Keratinocyte (primary cell): Measurements from ENCODE around the gene HHIPL2.
"Not testable (repeated sequence)": the region's sequence is repeated elsewhere in the genome, so short reads cannot be mapped to it uniquely, and the experiment has no call there.

ENCODE experiments used
- EZH2 ChIP-seq: IDR thresholded peaks from one replicate; pipeline ENCODE4 v1.6.1; 2012; ENCODE audit warnings: inconsistent platforms, mild to moderate bottlenecking, low read length, moderate library complexity
- TF ChIP-seq, protein P1 (sequence below), 3 experiments: IDR thresholded peaks in 1 of 3; conservative IDR thresholded peaks in 1 of 3; optimal IDR thresholded peaks in 1 of 3; 2 replicates in 2 of 3; 3 replicates in 1 of 3; pipeline versions ENCODE3 to v1.5.1; 2011; ENCODE audit warnings: low read length in 3 of 3, mild to moderate bottlenecking in 3 of 3, moderate library complexity in 2 of 3, control low read depth in 1 of 3, inconsistent platforms in 1 of 3; ENCODE audit not compliant: insufficient read depth in 2 of 3; ENCODE audit errors: extremely low read depth in 1 of 3

- not testable (repeated sequence) for TF ChIP-seq EZH2
- TF ChIP-seq, protein P1, sequence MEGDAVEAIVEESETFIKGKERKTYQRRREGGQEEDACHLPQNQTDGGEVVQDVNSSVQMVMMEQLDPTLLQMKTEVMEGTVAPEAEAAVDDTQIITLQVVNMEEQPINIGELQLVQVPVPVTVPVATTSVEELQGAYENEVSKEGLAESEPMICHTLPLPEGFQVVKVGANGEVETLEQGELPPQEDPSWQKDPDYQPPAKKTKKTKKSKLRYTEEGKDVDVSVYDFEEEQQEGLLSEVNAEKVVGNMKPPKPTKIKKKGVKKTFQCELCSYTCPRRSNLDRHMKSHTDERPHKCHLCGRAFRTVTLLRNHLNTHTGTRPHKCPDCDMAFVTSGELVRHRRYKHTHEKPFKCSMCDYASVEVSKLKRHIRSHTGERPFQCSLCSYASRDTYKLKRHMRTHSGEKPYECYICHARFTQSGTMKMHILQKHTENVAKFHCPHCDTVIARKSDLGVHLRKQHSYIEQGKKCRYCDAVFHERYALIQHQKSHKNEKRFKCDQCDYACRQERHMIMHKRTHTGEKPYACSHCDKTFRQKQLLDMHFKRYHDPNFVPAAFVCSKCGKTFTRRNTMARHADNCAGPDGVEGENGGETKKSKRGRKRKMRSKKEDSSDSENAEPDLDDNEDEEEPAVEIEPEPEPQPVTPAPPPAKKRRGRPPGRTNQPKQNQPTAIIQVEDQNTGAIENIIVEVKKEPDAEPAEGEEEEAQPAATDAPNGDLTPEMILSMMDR (optimal IDR thresholded peaks at IDR 0.05 in 1 of 3, IDR thresholded peaks at IDR 0.05 in 1 of 3, conservative IDR thresholded peaks at IDR 0.05 in 1 of 3; ENCODE audit: extremely low read depth in 1 of 3, insufficient read depth in 2 of 3, low read length in 3 of 3): not testable (repeated sequence)
These were observed 60.1 kb downstream of the HHIPL2 start for GRCh38 chr1:222487774-222488173.
